HTERT RPE-1 (cell line): ENCODE results near the gene CENPO.

Experiments
- in situ Hi-C: fragments of 300-500 bp; cut with MboI; formaldehyde crosslinking; loops from 4 replicates; pipeline ENCODE4 v1.14.3; 2020; ENCODE audit warnings: low sequenced_read_pairs

Gene CENPO, protein sequence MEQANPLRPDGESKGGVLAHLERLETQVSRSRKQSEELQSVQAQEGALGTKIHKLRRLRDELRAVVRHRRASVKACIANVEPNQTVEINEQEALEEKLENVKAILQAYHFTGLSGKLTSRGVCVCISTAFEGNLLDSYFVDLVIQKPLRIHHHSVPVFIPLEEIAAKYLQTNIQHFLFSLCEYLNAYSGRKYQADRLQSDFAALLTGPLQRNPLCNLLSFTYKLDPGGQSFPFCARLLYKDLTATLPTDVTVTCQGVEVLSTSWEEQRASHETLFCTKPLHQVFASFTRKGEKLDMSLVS

DNA sequence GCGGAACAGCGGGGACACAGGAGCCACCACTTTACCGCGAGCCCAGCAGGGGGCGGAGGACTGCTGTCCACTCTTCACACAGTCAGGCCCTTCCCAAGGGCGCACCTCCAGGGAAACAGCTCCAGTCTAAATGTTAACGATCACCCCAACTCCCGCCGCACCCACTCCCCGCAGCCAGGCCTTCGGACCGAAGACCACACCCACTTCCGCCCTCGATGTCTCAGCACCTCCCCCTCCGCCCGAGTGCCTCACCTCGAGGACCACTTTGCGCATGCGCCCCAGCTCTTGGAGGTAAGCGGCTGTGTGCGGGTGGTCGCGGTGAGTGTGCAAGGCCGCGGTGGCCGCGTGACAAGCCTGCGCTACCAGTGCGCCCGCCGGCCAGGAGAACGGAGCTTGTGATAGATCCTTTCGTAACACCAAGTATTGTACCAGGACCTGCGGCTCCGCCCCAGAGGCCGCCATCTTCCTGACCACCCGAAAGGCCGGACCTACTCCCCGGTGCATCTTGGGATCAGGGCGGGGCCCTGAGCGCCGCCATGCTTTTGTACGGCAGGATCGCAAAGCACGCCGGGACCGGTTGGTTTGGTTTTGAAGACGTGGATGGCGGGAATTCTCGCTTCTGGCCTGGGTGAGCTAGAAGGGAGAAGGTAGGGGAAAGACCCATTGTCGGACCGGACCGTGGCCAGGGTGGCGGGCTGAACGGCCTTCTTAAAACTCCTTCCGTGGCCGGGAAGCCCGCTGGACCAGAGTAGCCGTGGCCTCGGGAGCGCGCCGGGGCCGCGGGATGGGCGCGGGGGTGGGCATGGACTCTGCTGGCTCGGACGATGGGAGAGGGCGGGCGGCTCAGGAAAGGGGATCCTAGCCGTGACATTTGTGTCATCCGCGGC, at the start of gene CENPO, which contains the start of gene PTRHD1:
TSS of gene CENPO (plus strand) at position 552 of the 887 bp plus-strand sequence. CDS start 495 bp downstream, outside the sequence.
TSS of gene PTRHD1 (minus strand) at position 518 of the 887 bp plus-strand sequence. CDS start at position 504, 14 bp downstream.
- in situ Hi-C loops = no loop called here

GRCh38 chr2:24743924-24744323, 49.3 kb upstream of the CENPO start:
- in situ Hi-C loops = no loop called here

DNA sequence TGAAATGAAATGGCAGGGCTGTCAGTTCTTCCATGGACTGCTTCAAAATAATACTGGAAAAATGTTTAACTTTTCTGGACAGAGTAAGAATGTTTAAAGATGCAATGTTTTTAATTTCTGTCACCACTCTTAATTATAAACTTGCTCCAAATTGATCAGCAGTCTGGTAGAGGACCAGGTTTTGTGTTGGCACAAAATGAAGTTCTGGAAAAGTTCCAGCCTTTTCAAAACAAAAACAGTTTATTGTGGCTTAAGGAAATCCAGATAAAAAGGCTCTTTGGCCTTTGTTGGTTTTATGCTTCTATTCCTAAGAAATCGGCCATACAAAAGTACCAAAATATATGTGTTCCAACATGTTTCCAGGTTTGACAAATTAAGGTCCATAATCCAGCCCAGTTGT, 48.9 kb upstream of the CENPO start:
- in situ Hi-C loops = no loop called here

GRCh38 chr2:24745825-24746224, 47.4 kb upstream of the CENPO start:
- in situ Hi-C loops = no loop called here

DNA sequence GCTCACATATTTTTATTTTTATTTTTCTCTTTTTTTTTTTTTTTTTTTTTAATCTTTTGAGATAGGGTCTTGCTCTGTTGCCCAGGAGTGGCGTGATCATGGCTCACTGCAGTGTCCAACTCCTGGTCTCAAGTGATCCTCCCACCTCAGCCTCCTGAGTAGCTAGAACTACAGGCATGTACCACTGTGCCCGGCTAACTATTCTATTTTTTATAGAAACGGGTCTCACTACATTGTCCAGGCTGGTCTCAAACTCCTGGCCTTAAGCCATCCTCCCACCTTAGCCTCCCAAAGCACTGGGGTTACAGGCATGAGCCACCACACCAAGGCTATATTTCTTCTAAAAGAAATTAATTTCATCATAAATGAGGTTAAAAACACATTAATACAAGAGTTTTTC, 45.9 kb upstream of the CENPO start:
- in situ Hi-C loops = no loop called here

GRCh38 chr2:24749069-24749691, 44.0 kb upstream of the CENPO start:
- in situ Hi-C loops = no loop called here

GRCh38 chr2:24754985-24755705, 38.1 kb upstream of the CENPO start:
- in situ Hi-C loops = no loop called here

- in situ Hi-C loops = no loop called here
Observed at GRCh38 chr2:24756789-24757188, 36.4 kb upstream of the CENPO start.

DNA sequence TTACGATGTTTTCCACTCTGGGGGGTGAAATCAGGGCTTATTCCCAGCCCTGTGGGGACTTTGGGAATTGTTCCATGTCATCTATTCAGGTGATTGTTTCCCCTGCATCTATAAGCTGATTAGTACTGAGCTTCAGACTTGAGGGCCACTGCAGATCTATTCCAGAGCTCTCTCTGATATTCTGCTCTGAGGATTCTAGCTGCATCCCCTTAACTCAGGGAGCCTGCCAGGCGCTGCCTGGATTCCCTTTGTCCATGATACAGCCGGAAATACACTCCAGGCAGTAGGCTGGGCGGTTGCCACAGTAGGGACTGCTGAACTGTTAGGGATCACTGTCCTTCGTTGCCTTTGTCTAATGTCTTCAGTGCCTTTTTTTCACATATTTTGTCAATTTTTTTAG, 31.4 kb upstream of the CENPO start:
- in situ Hi-C loops = no loop called here

DNA sequence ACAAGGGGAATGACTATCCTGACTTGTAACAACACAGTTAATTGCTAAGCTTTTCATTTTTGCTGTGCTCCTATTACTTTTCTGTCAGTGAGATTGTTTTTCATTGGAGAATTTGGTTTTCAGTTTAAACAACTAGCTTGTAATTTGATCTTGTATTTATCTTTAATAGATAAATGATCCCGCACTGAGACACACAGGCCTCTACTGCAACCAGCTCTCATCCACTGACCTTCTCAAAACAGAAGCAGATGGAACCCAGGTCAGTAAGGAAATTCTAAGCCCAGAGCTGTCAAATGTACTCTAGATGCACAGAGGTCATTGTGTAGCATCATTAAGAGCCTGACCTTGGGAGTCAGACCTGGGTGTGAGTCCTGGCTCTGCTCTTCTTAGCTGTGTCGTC, 30.7 kb upstream of the CENPO start:
- in situ Hi-C loops = no loop called here

- in situ Hi-C loops = no loop called here
Observed at GRCh38 chr2:24763843-24764242, 29.4 kb upstream of the CENPO start.

DNA sequence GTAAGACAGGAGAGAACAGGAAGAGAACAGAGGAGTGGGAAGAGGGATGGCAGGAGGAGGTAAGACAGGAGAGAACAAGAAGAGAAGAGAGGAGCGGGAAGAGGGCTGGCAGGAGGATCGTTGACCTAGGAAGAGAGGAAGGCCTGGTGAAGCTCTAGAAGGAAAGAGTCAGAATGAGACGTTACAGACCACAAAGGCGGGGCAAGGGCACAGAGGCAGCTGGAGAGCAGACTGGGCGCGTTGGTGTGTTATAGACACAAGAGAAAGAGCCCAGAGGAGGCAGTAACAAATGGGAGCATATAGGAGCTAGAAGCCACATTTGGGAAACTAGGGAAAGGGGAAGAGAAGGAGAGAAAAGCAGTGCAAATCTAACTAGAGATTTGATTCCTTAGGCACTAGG, 26.6 kb upstream of the CENPO start:
- in situ Hi-C loops = no loop called here

- in situ Hi-C loops = no loop called here
Observed at GRCh38 chr2:24768013-24768412, 25.2 kb upstream of the CENPO start.

DNA sequence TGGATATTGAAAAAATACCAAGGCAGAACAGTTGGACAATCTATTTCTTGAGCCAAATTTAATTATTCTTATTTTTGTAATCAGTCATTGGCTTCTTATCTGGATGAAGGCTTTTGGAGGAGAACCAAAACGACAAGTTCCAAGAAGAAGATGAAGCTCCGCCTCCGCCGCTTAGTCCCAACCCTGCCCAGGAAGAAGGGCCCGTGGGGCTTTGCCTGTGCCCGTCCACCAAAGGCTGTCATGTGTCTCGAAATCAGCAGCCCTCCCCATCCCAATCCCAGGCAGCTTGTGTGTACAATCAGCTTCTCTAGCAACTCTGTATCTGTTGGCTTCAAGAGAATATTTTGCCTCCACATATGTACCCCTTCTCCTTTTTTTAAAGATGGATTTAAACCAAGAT, 24.6 kb upstream of the CENPO start:
- in situ Hi-C loops = no loop called here

GRCh38 chr2:24771061-24771460, 22.2 kb upstream of the CENPO start:
- in situ Hi-C loops = no loop called here

DNA sequence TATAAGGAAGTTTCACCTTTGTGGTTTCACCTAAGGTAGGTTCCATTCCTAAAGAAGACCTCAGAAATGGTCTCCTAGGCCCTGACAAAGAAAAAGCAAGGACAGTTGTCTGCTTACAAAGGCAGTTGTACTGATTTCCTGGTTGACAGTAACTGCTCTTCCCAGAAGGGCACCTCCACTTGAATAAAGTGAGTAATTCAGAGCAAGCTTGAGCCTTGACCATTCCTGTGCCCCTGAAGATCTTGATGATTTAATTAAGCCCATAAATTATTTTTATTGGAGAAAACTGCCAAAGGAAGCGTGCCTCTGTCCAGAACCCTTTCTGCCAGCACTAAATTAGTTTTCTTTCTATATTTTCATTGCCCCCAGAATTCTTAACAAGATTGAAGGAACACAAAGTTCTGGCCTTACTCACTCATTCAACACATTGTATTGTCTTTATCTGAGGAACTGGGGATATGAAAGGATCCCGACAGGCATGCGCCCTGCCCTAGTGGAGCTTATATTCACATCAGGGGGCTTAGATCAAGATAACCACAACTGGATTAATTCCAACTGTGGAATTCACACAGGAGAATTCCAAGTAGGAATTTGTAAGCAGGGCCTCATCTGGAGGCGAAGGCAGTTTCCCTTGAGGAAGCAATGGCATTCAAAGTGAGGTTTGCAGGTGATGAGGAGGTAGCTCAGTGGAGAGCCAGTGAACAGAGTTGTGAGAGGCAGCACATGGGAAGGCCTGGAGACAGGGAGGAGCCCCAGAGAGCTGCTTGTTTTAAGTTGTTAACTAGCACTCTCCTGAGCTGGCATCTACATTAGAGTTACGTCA, 21.2 kb upstream of the CENPO start:
- in situ Hi-C loops = no loop called here

- in situ Hi-C loops = no loop called here
Observed at GRCh38 chr2:24774373-24774772, 18.9 kb upstream of the CENPO start.

DNA sequence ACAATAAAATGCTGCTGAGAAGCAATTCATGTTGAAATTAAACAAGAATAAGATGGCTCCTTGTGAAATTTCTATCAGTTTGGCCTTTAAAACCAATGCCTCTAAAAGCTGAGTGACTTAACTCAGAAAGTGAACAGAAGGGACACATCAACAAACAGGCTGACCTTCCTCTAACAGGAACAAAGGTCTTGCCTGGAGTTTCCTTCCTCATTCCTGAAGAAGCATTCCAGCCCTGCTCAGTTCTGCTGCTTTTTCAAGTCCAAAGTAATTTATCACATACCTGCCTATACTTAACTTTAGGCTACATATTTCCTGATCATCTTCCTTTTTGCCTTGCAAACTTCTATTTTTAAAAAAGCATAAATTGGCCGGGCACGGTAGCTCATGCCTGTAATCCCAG, 14.1 kb upstream of the CENPO start:
- in situ Hi-C loops = no loop called here

GRCh38 chr2:24783641-24784040, 9.6 kb upstream of the CENPO start:
- in situ Hi-C loops = no loop called here

DNA sequence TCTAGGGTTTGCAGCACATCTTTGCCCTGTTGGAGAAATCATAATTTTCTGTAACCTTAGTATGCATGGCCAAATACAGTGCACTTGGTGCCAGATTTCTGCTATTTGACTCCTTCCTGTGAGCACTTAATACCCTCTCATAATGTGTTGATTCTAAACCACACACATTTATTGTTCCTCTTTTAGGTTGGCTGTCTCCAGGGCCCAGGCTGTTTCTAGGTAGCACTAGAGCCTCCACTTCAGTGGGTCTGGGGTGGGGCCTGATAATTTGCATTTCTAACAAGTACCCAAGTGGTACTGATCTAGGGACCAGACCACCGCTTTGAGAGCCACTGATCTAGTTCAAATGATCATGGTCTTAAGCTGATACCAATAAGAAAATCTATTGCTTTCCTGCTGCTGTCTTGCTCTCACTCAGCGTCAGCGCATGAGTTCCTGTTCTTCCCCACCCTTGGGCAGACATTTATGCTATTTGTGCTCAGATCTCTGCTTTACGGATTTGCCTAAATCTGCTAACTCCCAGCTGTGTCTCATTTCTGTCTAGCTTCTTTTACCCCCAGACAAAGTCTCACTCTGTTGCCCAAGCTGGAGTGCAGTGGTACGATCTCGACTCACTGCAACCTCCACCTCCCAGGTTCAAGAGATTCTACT, 7.4 kb upstream of the CENPO start:
- in situ Hi-C loops = no loop called here
